AG09319 (cell line): ENCODE measurements around the gene ZNF732.

Source experiments
- DNase-seq: peaks from one replicate; pipeline ENCODE4 v3.0.0-alpha.2; 2010; ENCODE audit warnings: low read depth; ENCODE audit errors: extremely low read depth
- TF ChIP-seq, protein P1 (sequence below): IDR thresholded peaks from 2 replicates; pipeline ENCODE4 v1.5.1; 2011; ENCODE audit warnings: low read depth, mild to moderate bottlenecking, inconsistent platforms, low read length, moderate library complexity

The ZNF732 gene

DNA sequence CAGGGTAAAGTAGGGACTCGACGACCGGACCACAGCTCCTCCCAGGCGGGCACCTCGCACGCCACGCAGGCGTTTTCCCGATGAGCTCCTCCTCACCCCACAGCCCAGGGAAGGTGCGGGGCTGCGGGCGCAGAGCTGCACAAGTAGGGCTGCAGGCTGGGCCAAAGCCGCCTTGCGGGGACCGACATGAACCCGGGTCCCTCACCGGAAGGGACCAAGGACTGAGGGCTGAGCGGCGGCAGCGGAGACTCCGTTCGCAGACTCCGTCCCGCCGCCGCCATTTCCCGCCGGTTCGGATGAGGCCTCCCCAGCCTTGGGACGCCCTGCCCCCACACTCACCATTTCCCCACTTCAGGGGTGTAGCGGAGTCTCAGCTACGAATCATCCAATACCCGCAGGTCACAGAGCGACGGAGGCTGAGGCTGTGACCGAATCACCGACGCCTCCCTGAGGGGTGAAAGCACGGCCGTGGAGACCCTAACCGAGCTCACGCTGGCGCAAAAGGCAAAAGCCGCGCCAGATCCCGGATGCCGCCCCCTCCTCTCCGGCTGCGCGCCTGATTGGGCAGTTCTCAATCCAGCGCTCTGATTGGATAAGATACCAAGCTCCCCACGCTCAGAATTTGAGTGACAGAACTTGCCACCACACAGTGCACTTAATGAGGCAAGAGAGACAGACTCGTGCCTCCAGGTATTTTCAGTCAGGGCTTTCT lies at the start of gene ZNF732:
Gene ZNF732 (minus strand): TSS at position 506 of the 712 bp plus-strand sequence. CDS start 164 bp downstream, at position 342.
- DNase-seq = peak; percentile 3
- TF ChIP-seq, protein P1, sequence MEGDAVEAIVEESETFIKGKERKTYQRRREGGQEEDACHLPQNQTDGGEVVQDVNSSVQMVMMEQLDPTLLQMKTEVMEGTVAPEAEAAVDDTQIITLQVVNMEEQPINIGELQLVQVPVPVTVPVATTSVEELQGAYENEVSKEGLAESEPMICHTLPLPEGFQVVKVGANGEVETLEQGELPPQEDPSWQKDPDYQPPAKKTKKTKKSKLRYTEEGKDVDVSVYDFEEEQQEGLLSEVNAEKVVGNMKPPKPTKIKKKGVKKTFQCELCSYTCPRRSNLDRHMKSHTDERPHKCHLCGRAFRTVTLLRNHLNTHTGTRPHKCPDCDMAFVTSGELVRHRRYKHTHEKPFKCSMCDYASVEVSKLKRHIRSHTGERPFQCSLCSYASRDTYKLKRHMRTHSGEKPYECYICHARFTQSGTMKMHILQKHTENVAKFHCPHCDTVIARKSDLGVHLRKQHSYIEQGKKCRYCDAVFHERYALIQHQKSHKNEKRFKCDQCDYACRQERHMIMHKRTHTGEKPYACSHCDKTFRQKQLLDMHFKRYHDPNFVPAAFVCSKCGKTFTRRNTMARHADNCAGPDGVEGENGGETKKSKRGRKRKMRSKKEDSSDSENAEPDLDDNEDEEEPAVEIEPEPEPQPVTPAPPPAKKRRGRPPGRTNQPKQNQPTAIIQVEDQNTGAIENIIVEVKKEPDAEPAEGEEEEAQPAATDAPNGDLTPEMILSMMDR = no peak

DNA sequence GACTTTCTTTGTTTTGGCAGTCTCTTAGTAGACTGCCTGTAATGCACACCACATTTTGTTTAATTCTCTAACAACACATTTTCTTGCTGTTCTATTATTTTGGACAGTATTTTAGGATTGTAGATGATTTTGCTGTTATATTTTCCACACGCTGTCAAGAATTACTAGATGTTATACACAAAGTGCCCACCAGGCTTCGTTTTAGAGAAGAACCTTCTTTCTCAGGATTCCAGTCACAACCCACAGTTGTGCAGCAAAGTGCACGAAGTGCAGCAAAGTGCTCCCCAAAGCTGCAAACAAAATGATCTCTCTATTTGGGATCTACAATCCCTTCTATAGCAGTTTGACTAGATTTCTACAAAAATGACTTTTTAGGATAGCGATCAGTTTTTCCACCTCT lies 34.7 kb upstream of the ZNF732 start:
- DNase-seq = no peak
- TF ChIP-seq, protein P1 = no peak

DNA sequence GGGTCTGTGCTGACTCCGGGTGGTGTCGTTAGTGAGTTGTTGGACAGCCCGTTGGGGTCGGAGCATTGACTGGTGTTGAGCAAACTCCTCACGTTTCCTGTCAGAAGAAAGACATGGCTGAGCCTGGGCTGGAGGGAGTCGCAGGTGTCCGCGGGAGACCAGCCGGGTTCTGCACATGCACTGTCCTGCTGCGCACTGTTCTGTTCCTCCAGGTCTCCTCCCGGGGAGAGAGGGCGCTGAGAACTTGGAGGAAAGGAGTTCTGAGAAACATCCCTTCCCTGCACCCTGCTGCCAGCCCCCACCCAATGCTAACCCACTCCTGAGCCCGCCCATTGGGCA lies 33.5 kb upstream of the ZNF732 start:
- TF ChIP-seq, protein P1 = no peak
- DNase-seq = no peak

DNA sequence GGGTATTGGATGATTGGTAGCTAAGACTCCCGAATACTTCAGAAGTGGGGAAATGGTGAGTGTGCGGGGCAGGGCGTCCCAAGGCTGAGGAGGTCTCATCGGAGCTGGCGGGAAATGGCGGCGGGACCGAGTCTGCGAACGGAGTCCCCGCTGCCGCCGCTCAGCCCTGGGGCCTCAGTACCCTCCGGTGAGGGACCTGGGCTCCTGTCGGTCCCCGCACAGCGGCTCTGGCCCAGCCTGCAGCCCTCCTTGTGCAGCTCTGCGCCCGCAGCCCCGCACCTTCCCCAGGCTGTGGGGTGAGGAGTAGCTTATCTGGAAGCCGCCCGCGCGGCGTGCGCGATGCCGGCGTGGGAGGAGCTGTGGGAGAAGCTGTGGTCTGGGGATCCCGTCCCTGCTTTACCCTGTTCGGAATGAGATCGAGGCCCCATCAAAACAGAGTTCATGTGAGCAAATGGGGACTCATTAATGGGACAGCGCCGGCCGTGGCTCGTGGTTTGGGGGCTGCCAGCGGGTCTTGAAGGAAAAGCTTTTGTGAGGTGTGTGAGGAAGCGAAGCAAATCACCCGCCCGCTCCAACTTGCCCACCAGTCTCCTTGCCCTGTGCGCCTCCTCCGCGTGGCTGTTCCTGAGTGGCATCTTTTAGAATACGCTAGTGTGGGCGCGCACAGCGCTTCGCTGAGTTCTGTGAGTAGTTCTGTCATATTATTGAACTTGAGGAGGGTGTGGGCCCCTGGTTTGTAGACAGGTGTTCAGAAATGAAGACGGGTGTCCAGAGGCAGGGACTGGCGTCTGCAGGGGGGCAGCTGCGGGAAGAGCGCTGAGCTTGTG lies 32.9 kb upstream of the ZNF732 start:
- TF ChIP-seq, protein P1 = no peak
- DNase-seq = no peak

DNA sequence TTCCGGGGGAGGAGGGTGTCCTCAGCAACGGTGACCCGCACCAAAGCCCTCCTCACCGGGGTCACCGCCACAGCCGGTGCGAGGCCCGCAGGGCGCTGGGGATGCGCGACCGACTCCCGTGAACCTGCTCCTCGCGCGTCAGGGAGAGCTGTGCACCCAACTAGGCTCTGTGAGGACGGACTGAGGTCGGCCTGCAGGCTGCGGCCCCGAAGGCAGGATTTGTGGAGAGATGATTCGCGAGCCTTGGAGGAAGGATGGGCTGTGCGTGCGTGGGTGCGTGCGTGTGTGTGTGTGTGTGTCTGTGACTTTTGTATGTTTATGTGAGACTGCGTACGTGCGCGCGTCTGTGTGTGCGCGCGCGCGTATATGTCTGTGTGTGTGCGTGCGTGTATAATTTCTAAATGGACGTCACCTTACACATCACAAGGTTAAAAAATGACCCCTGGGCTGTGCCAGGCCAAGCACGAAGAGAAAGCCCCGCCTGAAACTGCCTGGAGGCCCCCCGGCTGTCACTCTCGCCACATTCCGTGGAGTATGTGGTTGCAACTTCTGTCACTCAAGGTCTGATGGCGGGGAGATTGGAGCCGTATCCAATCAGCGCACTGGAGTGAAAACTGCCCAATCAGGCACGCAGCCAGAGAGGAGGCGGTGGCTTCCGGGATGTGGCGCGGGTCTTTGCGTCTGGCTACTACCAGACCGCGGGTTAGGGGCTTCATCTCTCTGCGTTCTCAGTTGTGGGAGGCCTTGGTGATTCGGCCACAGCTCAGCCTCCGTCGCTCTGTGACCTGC lies 32.1 kb upstream of the ZNF732 start, which contains the start of gene ZNF141:
Gene ZNF141 (plus strand): TSS at position 672 of the 789 bp plus-strand sequence. CDS start 170 bp downstream, outside the sequence.
- peak; percentile 97 for DNase-seq
- TF ChIP-seq, protein P1 = no peak

DNA sequence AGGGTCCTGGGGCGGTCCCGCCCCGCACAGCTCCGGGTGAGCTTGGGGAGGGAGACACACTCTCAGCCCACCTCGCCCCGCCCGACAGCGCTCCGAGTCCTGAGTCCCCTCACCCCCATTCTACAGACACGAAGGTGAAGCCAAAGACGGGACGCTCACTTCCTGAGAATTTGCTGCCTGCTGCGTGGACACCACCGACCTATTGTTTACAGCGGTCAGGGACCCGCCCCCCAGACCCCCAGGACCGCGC lies 31.5 kb upstream of the ZNF732 start:
- no peak for DNase-seq
- TF ChIP-seq, protein P1 = no peak
